PFSK-1 (cell line): ENCODE data around the gene HIPK2.

ENCODE experiments used
- FOXP2 ChIP-seq: optimal IDR thresholded peaks from 2 replicates; pipeline ENCODE3; 2011; ENCODE audit warnings: borderline replicate concordance, control low read depth, inconsistent platforms; ENCODE audit not compliant: insufficient read depth; ENCODE audit errors: extremely low read length, extremely low read depth
- POLR2AphosphoS5 ChIP-seq: IDR thresholded peaks from 2 replicates; pipeline ENCODE4 v1.6.1; 2012; ENCODE audit warnings: low read depth, mild to moderate bottlenecking, control low read depth, low read length, moderate library complexity
- REST ChIP-seq, 2 experiments: IDR thresholded peaks; 2 replicates each; pipeline versions ENCODE4 v1.6.1 to v1.8.0; 2011 to 2012; ENCODE audit warnings: low read depth in 2 of 2, low read length in 2 of 2, control low read depth in 1 of 2, inconsistent platforms in 1 of 2, mild to moderate bottlenecking in 1 of 2, moderate library complexity in 1 of 2; ENCODE audit not compliant: insufficient read depth in 1 of 2
- SIN3A ChIP-seq: IDR thresholded peaks from 2 replicates; pipeline ENCODE4 v1.6.1; 2012; ENCODE audit warnings: mild to moderate bottlenecking, low read length, moderate library complexity, borderline replicate concordance; ENCODE audit not compliant: insufficient read depth
- TAF1 ChIP-seq: IDR thresholded peaks from 2 replicates; pipeline ENCODE4 v1.6.1; 2012; ENCODE audit warnings: low read length, control low read depth, borderline replicate concordance; ENCODE audit not compliant: insufficient read depth

The HIPK2 gene

GRCh38 chr7:139623518-139623917 is 154.3 kb downstream of the HIPK2 start:
- TF ChIP-seq TAF1 (no peak), REST (IDR thresholded peaks at IDR 0.05; ENCODE audit: insufficient read depth in 1 of 2, low read depth in 2 of 2, low read length in 2 of 2) (no peak), SIN3A (no peak), POLR2AphosphoS5 (no peak), FOXP2 (no peak)

GRCh38 chr7:139620676-139621344 is 157.0 kb downstream of the HIPK2 start:
- TF ChIP-seq REST (IDR thresholded peaks at IDR 0.05; ENCODE audit: insufficient read depth in 1 of 2, low read depth in 2 of 2, low read length in 2 of 2): no peak
- TF ChIP-seq POLR2AphosphoS5: no peak
- TF ChIP-seq FOXP2: no peak
- no peak for TF ChIP-seq SIN3A
- no peak for TF ChIP-seq TAF1

- TF ChIP-seq POLR2AphosphoS5: no peak
- no peak for TF ChIP-seq REST (IDR thresholded peaks at IDR 0.05; ENCODE audit: insufficient read depth in 1 of 2, low read depth in 2 of 2, low read length in 2 of 2)
- TF ChIP-seq TAF1: no peak
- TF ChIP-seq FOXP2: no peak
Observed at GRCh38 chr7:139619367-139619657, 158.5 kb downstream of the HIPK2 start.

- TF ChIP-seq REST (IDR thresholded peaks at IDR 0.05; ENCODE audit: insufficient read depth in 1 of 2, low read depth in 2 of 2, low read length in 2 of 2): no peak
- no peak for TF ChIP-seq SIN3A
- no peak for TF ChIP-seq POLR2AphosphoS5
- no peak for TF ChIP-seq TAF1
Observed at GRCh38 chr7:139618482-139619366, 159.1 kb downstream of the HIPK2 start.

- TF ChIP-seq TAF1 (no peak), SIN3A (no peak), FOXP2 (no peak), REST (IDR thresholded peaks at IDR 0.05; ENCODE audit: insufficient read depth in 1 of 2, low read depth in 2 of 2, low read length in 2 of 2) (no peak), POLR2AphosphoS5 (no peak)
Observed at GRCh38 chr7:139617074-139617473, 160.7 kb downstream of the HIPK2 start.
